NT2/D1 (cell line): ENCODE measurements around the gene KLHL3.

Experiments used
- SUZ12 ChIP-seq: IDR thresholded peaks from 2 replicates; pipeline ENCODE4 v1.6.1; 2011; ENCODE audit not compliant: insufficient read length, insufficient read depth; ENCODE audit errors: extremely low read depth
- YY1 ChIP-seq: IDR thresholded peaks from 2 replicates; pipeline ENCODE4 v1.6.1; 2011; ENCODE audit not compliant: insufficient read length, insufficient read depth
- ZNF274 ChIP-seq: IDR thresholded peaks from 2 replicates; pipeline ENCODE4 v1.6.1; 2011; ENCODE audit warnings: mild to moderate bottlenecking, low read depth, low read length

GRCh38 chr5:137700282-137700680, 35.6 kb downstream of the KLHL3 start:
- TF ChIP-seq SUZ12 (no peak), YY1 (no peak), ZNF274 (no peak)
